ENCODE measurements around the gene CHD9. TPM values are rescaled to one million over a fixed set of nuclear protein-coding genes. Genes with fewer than 3 reads are reported as not detected.
A peak's percentile ranks its signal among the peaks of the same experiment; 100 is the strongest.
"Not testable (repeated sequence)": the region's sequence is repeated elsewhere in the genome, so short reads cannot be mapped to it uniquely, and the experiment has no call there.

CHD9 gene
- total RNA-seq, 1 donor from 2014 or later = 99.0 TPM

- Mint-ChIP-seq H3K27ac (ENCODE audit: unreplicated experiment) (peak overlapping the region; percentile 40), H3K4me3 (ENCODE audit: unreplicated experiment) (no peak overlapping the region), H3K36me3 (ENCODE audit: unreplicated experiment) (peaks cover 27% of the 10 kb centered on the region), H3K9me3 (ENCODE audit: unreplicated experiment) (peaks cover 3% of the 10 kb centered on the region), H3K27me3 (ENCODE audit: unreplicated experiment) (no peaks in the 10 kb centered on the region), H3K4me1 (ENCODE audit: unreplicated experiment) (peaks cover 1% of the 10 kb centered on the region)
- DNase-seq (ENCODE audit: extremely low spot score, unreplicated experiment) = no peak
- no peak for TF ChIP-seq CTCF (IDR thresholded peaks at IDR 0.05)
Measured at GRCh38 chr16:53183442-53183841, 128.7 kb downstream of the CHD9 start.

- not testable (repeated sequence) for DNase-seq (ENCODE audit: extremely low spot score, unreplicated experiment); H3K4me3 Mint-ChIP-seq (ENCODE audit: unreplicated experiment); H3K4me1 Mint-ChIP-seq (ENCODE audit: unreplicated experiment); H3K27me3 Mint-ChIP-seq (ENCODE audit: unreplicated experiment); H3K9me3 Mint-ChIP-seq (ENCODE audit: unreplicated experiment); H3K27ac Mint-ChIP-seq (ENCODE audit: unreplicated experiment)
- H3K36me3 Mint-ChIP-seq (ENCODE audit: unreplicated experiment) = peaks cover 24% of the 10 kb centered on the region
Measured at GRCh38 chr16:53185741-53186140, 130.9 kb downstream of the CHD9 start.

GRCh38 chr16:53187775-53188174 lies 133.0 kb downstream of the CHD9 start:
- H3K4me1 Mint-ChIP-seq (ENCODE audit: unreplicated experiment) = peaks cover 13% of the 10 kb centered on the region
- TF ChIP-seq CTCF (IDR thresholded peaks at IDR 0.05) = no peak
- peaks cover 24% of the 10 kb centered on the region for H3K36me3 Mint-ChIP-seq (ENCODE audit: unreplicated experiment)
- H3K27me3 Mint-ChIP-seq (ENCODE audit: unreplicated experiment) = no peaks in the 10 kb centered on the region
- no peak overlapping the region for H3K27ac Mint-ChIP-seq (ENCODE audit: unreplicated experiment)
- DNase-seq (ENCODE audit: extremely low spot score, unreplicated experiment) = no peak
- peaks cover 3% of the 10 kb centered on the region for H3K9me3 Mint-ChIP-seq (ENCODE audit: unreplicated experiment)
- no peak overlapping the region for H3K4me3 Mint-ChIP-seq (ENCODE audit: unreplicated experiment)

- peak overlapping the region; percentile 0 for H3K27ac Mint-ChIP-seq (ENCODE audit: unreplicated experiment)
- TF ChIP-seq CTCF (IDR thresholded peaks at IDR 0.05) = no peak
Measured at GRCh38 chr16:53191413-53191812, 136.6 kb downstream of the CHD9 start.

GRCh38 chr16:53198933-53199332 lies 144.1 kb downstream of the CHD9 start:
- Mint-ChIP-seq H3K27me3 (ENCODE audit: unreplicated experiment) (no peaks in the 10 kb centered on the region), H3K4me3 (ENCODE audit: unreplicated experiment) (no peak overlapping the region), H3K27ac (ENCODE audit: unreplicated experiment) (no peak overlapping the region), H3K36me3 (ENCODE audit: unreplicated experiment) (peaks cover 9% of the 10 kb centered on the region), H3K9me3 (ENCODE audit: unreplicated experiment) (no peaks in the 10 kb centered on the region), H3K4me1 (ENCODE audit: unreplicated experiment) (peaks cover 10% of the 10 kb centered on the region)
- DNase-seq (ENCODE audit: extremely low spot score, unreplicated experiment) = no peak
- TF ChIP-seq CTCF (IDR thresholded peaks at IDR 0.05) = no peak

More at GRCh38 chr16:53191413-53191812, 136.6 kb downstream of the CHD9 start:
- Mint-ChIP-seq H3K27me3 (ENCODE audit: unreplicated experiment) (no peaks in the 10 kb centered on the region), H3K9me3 (ENCODE audit: unreplicated experiment) (no peaks in the 10 kb centered on the region), H3K4me1 (ENCODE audit: unreplicated experiment) (peaks cover 15% of the 10 kb centered on the region), H3K4me3 (ENCODE audit: unreplicated experiment) (no peak overlapping the region), H3K36me3 (ENCODE audit: unreplicated experiment) (peaks cover 10% of the 10 kb centered on the region)
- no peak for DNase-seq (ENCODE audit: extremely low spot score, unreplicated experiment)

- H3K4me3 Mint-ChIP-seq (ENCODE audit: unreplicated experiment) = no peak overlapping the region
- no peak overlapping the region for H3K27ac Mint-ChIP-seq (ENCODE audit: unreplicated experiment)
- TF ChIP-seq CTCF (IDR thresholded peaks at IDR 0.05) = no peak
- no peaks in the 10 kb centered on the region for H3K9me3 Mint-ChIP-seq (ENCODE audit: unreplicated experiment)
- peaks cover 21% of the 10 kb centered on the region for H3K4me1 Mint-ChIP-seq (ENCODE audit: unreplicated experiment)
- DNase-seq (ENCODE audit: extremely low spot score, unreplicated experiment) = no peak
- no peaks in the 10 kb centered on the region for H3K27me3 Mint-ChIP-seq (ENCODE audit: unreplicated experiment)
- H3K36me3 Mint-ChIP-seq (ENCODE audit: unreplicated experiment) = peaks cover 13% of the 10 kb centered on the region
Measured at GRCh38 chr16:53201900-53202299, 147.1 kb downstream of the CHD9 start.

Data from osteocyte (in vitro differentiated cells).